ENCODE data around the gene CEMP1. TPM values are rescaled to one million over a fixed set of nuclear protein-coding genes. Genes with fewer than 3 reads are reported as not detected.

The CEMP1 gene
- total RNA-seq, 1 experiment from 2014 or later: not detected

- Histone ChIP-seq H3K27ac (ENCODE audit: low read depth, low read length, poor library complexity, severe bottlenecking) (no peak overlapping the region), H3K27me3 (replicated peaks; ENCODE audit: insufficient read depth, low read depth, low read length, poor library complexity) (no peaks in the 10 kb centered on the region), H3K9me3 (ENCODE audit: low read depth, low read length, poor library complexity, severe bottlenecking) (no peaks in the 10 kb centered on the region), H3K36me3 (ENCODE audit: insufficient read depth, low read length, poor library complexity, severe bottlenecking) (peaks cover 4% of the 10 kb centered on the region), H3K4me3 (ENCODE audit: low read depth, low read length, poor library complexity, severe bottlenecking) (no peak overlapping the region), H3K4me1 (ENCODE audit: insufficient read depth, low read length, poor library complexity, severe bottlenecking) (peaks cover 5% of the 10 kb centered on the region)
- CTCF ChIA-PET: interaction anchor here (0.5 kb wide), 1 partner anchor 69 kb away, joined by 5 read pairs; the partner anchor contains the start of gene CCNF
- no peak for DNase-seq (ENCODE audit: low spot score)
- intact Hi-C loops (cut with micrococcal nuclease; ENCODE audit: unreplicated experiment): no loop called here
- POLR2A ChIA-PET (ENCODE audit: low non-redundant PET): no interaction called here
- TF ChIP-seq CTCF (conservative IDR thresholded peaks at IDR 0.05; ENCODE audit: low read depth, low read length): no peak
- no TSS peak for BruUV-seq (replicated peaks)
These were observed 33.3 kb downstream of the CEMP1 start for GRCh38 chr16:2497695-2498484.

GRCh38 chr16:2497116-2497630 is 34.0 kb downstream of the CEMP1 start:
- DNase-seq (ENCODE audit: low spot score): no peak
- BruUV-seq (replicated peaks): no TSS peak
- intact Hi-C loops (cut with micrococcal nuclease; ENCODE audit: unreplicated experiment): no loop called here
- Histone ChIP-seq H3K4me1 (ENCODE audit: insufficient read depth, low read length, poor library complexity, severe bottlenecking) (peaks cover 5% of the 10 kb centered on the region), H3K4me3 (ENCODE audit: low read depth, low read length, poor library complexity, severe bottlenecking) (no peak overlapping the region), H3K27ac (ENCODE audit: low read depth, low read length, poor library complexity, severe bottlenecking) (no peak overlapping the region), H3K9me3 (ENCODE audit: low read depth, low read length, poor library complexity, severe bottlenecking) (no peaks in the 10 kb centered on the region), H3K36me3 (ENCODE audit: insufficient read depth, low read length, poor library complexity, severe bottlenecking) (peaks cover 4% of the 10 kb centered on the region), H3K27me3 (replicated peaks; ENCODE audit: insufficient read depth, low read depth, low read length, poor library complexity) (no peaks in the 10 kb centered on the region)
- TF ChIP-seq CTCF (conservative IDR thresholded peaks at IDR 0.05; ENCODE audit: low read depth, low read length): no peak
- TF ChIP-seq EZH2 (IDR thresholded peaks at IDR 0.05; ENCODE audit: borderline replicate concordance, low read depth, low read length, poor library complexity, severe bottlenecking): no peak
- ChIA-PET CTCF (no interaction called here), POLR2A (ENCODE audit: low non-redundant PET) (no interaction called here)

GRCh38 chr16:2496223-2497115 is 34.7 kb downstream of the CEMP1 start:
- CTCF ChIA-PET: no interaction called here
- Histone ChIP-seq H3K27me3 (replicated peaks; ENCODE audit: insufficient read depth, low read depth, low read length, poor library complexity) (no peaks in the 10 kb centered on the region), H3K4me3 (ENCODE audit: low read depth, low read length, poor library complexity, severe bottlenecking) (no peak overlapping the region), H3K9me3 (ENCODE audit: low read depth, low read length, poor library complexity, severe bottlenecking) (no peaks in the 10 kb centered on the region), H3K4me1 (ENCODE audit: insufficient read depth, low read length, poor library complexity, severe bottlenecking) (peaks cover 5% of the 10 kb centered on the region), H3K27ac (ENCODE audit: low read depth, low read length, poor library complexity, severe bottlenecking) (no peak overlapping the region), H3K36me3 (ENCODE audit: insufficient read depth, low read length, poor library complexity, severe bottlenecking) (no peaks in the 10 kb centered on the region)
- BruUV-seq (replicated peaks): no TSS peak
- no peak for DNase-seq (ENCODE audit: low spot score)
- POLR2A ChIA-PET (ENCODE audit: low non-redundant PET): no interaction called here
- no peak for TF ChIP-seq CTCF (conservative IDR thresholded peaks at IDR 0.05; ENCODE audit: low read depth, low read length)
- TF ChIP-seq EZH2 (IDR thresholded peaks at IDR 0.05; ENCODE audit: borderline replicate concordance, low read depth, low read length, poor library complexity, severe bottlenecking): no peak
- intact Hi-C loops (cut with micrococcal nuclease; ENCODE audit: unreplicated experiment): no loop called here
